ENCODE data around the gene MATK.
A peak's percentile ranks its signal among the peaks of the same experiment; 100 is the strongest.

The MATK gene

GRCh38 chr19:3785451-3785937 lies 687 bp downstream of the MATK start:
- DNase-seq = peak; percentile 36

- no peak for DNase-seq
Measured at GRCh38 chr19:3784607-3785450, 1.4 kb downstream of the MATK start.

- peak; percentile 58 for DNase-seq
Measured at GRCh38 chr19:3783660-3784584, 2.3 kb downstream of the MATK start.

GRCh38 chr19:3782903-3783302 lies 3.3 kb downstream of the MATK start:
- DNase-seq = no peak

GRCh38 chr19:3782330-3782729 lies 3.9 kb downstream of the MATK start:
- no peak for DNase-seq

GRCh38 chr19:3781603-3782002 lies 4.6 kb downstream of the MATK start:
- DNase-seq = no peak

- no peak for DNase-seq
Measured at GRCh38 chr19:3780786-3781304, 5.3 kb downstream of the MATK start.

GRCh38 chr19:3778899-3779723 lies 7.1 kb downstream of the MATK start:
- DNase-seq = no peak

GRCh38 chr19:3778104-3778867 lies 7.9 kb downstream of the MATK start:
- no peak for DNase-seq

GRCh38 chr19:3776479-3777040 lies 9.6 kb downstream of the MATK start:
- DNase-seq = no peak

GRCh38 chr19:3775831-3776230 lies 10.3 kb downstream of the MATK start:
- no peak for DNase-seq

- DNase-seq = no peak
Measured at GRCh38 chr19:3775374-3775711, 10.8 kb downstream of the MATK start.

GRCh38 chr19:3774621-3775373 lies 11.4 kb downstream of the MATK start:
- no peak for DNase-seq

GRCh38 chr19:3773814-3774515 lies 12.2 kb downstream of the MATK start:
- no peak for DNase-seq

GRCh38 chr19:3771906-3772455 lies 14.2 kb downstream of the MATK start, which contains the start of gene RAX2:
TSS of gene RAX2 (minus strand) at chr19:3772228. CDS start at chr19:3771742, 486 bp downstream.
- DNase-seq = no peak

GRCh38 chr19:3771000-3771905 lies 14.9 kb downstream of the MATK start:
- no peak for DNase-seq

GRCh38 chr19:3770136-3770999 lies 15.8 kb downstream of the MATK start:
- no peak for DNase-seq

Data from activated T-cell treated with anti-CD3 and anti-CD28 coated beads, Interleukin-2, amount 50 U/mL, for 1 hour (primary cell).